WI38 (cell line): ENCODE measurements around the gene ANKMY1.

Source experiments
- H3K4me3 ChIP-seq: 2 replicates; pipeline ENCODE4 v1.5.1; 2011; ENCODE audit warnings: low read depth, mild to moderate bottlenecking, control low read depth, low read length
- CTCF ChIP-seq: IDR thresholded peaks from 2 replicates; pipeline ENCODE4 v1.5.1; 2012; ENCODE audit warnings: low read depth, mild to moderate bottlenecking, control low read depth, low read length

The ANKMY1 gene

DNA sequence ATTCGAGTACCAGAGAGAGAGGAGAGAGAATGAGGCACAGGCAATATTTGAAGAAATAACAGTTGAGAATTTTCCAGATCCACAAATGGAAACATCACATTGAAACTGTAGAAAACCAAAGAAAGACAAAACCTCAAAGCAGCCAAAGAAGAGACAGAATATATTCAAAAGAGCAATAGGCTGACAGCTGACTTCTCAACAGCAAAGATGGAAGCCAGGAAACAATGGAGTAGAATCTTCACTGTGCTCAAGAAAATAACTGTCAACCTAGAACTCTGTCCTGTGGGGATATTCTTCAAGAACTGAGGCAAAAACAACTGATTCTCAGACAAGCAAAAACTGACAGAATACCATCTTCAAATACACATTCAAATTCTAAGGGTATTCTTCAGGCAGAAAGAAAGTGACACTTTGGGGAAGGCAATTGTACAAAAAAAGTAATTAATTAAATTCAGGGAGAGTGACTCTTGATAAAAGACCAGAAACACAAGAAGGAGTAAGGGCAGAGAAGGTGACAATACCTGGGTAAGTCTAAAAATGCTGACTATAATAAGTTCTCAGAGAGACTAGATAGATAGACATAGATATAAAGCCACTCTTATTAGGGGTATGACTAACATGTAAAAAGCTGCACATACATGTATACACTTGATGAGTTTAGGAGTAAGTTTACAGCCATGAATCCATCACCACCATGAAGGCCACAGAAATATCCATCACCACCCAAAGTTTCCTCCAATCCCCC, 25.6 kb downstream of the ANKMY1 start:
- no peak overlapping the region for H3K4me3 ChIP-seq
- no peak for TF ChIP-seq CTCF

DNA sequence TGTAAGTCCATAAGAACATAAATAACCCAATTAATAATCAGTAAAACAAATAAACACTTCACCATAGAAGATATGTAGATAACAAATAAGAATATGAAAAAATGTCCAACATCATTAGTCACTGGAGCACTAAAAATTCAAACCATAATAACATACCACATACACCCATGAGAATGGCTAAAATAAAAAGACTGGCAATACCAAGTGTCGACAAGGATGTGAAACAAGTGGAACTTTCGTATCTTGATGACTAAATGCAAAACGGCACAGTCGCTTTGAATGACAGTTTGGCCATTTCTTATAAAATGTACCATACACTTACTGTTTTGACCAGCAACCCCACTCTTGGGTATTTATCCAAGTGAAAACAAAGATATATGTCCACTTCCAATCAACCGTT, 26.8 kb downstream of the ANKMY1 start:
- no peak for TF ChIP-seq CTCF
- H3K4me3 ChIP-seq = no peak overlapping the region

GRCh38 chr2:240530181-240530580, 27.6 kb downstream of the ANKMY1 start:
- no peak for TF ChIP-seq CTCF

DNA sequence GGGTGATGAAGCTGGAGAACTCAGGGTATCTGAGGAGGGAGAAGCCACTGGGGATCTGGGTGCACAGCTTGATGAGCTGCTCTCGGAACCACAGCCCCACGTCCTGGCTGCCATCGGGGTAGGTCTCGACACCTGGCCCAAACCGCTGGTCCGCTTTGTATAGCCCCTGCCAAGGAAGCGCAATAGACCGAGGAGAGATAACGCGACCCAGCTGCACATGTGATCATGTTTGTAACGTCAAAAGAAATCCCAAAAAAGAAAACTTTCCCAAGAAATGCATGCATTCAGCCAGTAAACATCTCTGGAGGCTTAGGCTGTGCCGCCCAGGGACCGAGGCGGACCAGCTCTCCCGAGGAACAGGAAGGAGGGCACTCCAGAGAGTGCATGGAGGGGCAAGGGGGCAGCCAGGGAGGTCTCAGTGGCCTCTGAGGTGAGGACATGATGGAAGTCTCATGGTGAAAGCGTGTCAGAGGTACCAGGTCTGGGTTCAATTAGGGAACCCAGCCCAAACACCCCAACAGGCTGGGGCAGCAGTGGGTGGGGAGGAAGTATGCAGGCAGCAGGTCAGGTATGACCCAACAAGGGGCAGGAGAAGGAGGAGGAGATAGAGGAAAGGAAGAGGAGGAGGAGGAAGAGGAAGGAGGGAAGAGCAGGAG, 28.3 kb downstream of the ANKMY1 start:
- TF ChIP-seq CTCF = no peak
- no peak overlapping the region for H3K4me3 ChIP-seq

More at GRCh38 chr2:240530181-240530580, 27.6 kb downstream of the ANKMY1 start:
- no peak overlapping the region for H3K4me3 ChIP-seq

DNA sequence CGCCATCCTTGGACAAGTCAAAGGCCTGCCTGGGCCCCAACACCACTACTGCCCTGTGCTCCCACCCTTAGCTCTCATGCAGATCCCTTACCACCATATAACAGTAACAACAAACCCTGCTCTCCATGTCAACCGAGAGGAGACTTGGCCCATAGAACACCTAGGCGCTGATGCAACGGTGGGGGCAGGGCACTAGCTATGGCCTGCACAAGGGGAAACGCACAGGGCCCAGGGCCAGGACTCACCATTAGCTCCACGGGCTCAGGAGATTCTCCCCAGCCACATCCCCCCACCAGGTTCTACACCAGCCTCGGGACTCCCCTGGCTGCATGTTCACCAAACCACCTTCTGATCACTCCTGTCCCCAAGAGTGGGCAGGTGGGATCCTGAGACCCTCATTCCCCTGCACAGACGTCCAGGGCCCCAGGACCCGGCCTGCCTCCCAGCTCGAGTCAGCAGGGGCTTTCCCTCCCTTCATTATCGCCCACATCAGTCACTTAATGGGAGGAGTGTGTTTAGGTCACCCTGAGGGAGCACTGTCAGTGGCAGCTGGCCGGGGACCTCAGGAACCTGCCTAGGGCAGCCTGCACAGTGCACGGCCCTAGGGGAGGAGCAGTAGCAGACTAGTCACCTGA, 29.3 kb downstream of the ANKMY1 start:
- H3K4me3 ChIP-seq = no peak overlapping the region

DNA sequence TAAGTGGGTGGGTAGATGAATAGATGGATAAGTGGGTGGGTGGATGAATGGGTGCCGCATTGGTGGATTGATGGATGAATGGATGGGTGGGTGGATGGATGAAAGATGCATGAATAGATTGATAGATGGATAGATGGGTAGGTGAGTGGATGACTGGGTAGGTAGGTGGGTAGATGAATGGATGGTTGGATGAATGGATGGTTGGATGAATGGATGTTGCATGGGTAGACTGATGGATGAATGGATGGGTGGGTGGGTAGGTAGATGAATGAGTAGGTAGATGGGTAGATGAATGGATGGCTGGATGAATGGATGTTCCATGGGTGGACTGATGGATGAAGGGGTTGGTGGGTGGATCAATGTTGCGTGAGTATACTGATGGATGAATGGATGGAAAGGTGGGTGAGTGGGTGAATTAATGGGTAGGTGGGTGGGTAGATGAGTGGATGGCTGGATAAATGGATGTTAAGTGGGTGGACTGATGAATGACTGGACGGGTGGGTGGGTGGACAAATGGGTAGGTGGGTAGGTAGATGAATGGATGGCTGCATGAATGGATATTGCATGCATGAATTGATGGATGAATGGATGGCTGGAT, 30.5 kb downstream of the ANKMY1 start:
- no peak for TF ChIP-seq CTCF

More for the DNA sequence above, 29.3 kb downstream of the ANKMY1 start:
- TF ChIP-seq CTCF = no peak

More for the DNA sequence above, 30.5 kb downstream of the ANKMY1 start:
- H3K4me3 ChIP-seq = no peak overlapping the region
